GM10266 (cell line): ENCODE data around the gene RCN1.

Experiments
- DNase-seq: peaks from one replicate; pipeline ENCODE4 v3.0.0; 2012; ENCODE audit errors: extremely low spot score
- CTCF ChIP-seq: IDR thresholded peaks from 2 replicates; pipeline ENCODE4 v1.5.1; 2012; ENCODE audit warnings: mild to moderate bottlenecking, low read depth; ENCODE audit not compliant: control insufficient read depth, insufficient read depth; ENCODE audit errors: missing control alignments

Gene RCN1

GRCh38 chr11:32103941-32104340 lies 13.1 kb downstream of the RCN1 start:
- DNase-seq, result no peak

GRCh38 chr11:32105871-32106560 lies 15.1 kb downstream of the RCN1 start:
- TF ChIP-seq CTCF, result no peak
- peak; percentile 42 for DNase-seq

More at GRCh38 chr11:32103941-32104340, 13.1 kb downstream of the RCN1 start:
- no peak for TF ChIP-seq CTCF

GRCh38 chr11:32107647-32108046 lies 16.8 kb downstream of the RCN1 start:
- no peak for DNase-seq
- TF ChIP-seq CTCF, result no peak

- TF ChIP-seq CTCF, result no peak
- no peak for DNase-seq
These were observed 17.7 kb downstream of the RCN1 start for GRCh38 chr11:32108576-32108975.

- TF ChIP-seq CTCF, result no peak
- DNase-seq, result no peak
These were observed 18.3 kb downstream of the RCN1 start for GRCh38 chr11:32109138-32109537.

- DNase-seq, result no peak
- no peak for TF ChIP-seq CTCF
These were observed 18.7 kb downstream of the RCN1 start for GRCh38 chr11:32109592-32109991.

GRCh38 chr11:32110795-32111194 lies 19.9 kb downstream of the RCN1 start:
- no peak for TF ChIP-seq CTCF
- no peak for DNase-seq
